Lung (tissue), 12 donors: Measurements from ENCODE around the gene KCNIP4. TPM values are rescaled to one million over a fixed set of nuclear protein-coding genes. Genes with fewer than 3 reads are reported as not detected.

Source experiments
- ATAC-seq: fragments of 200-7000 bp; cut with Tn5 transposase; one replicate; pipeline ENCODE4 v1.9.1; 2020; ENCODE audit warnings: moderate number of reproducible peaks; ENCODE audit not compliant: insufficient read depth, low FRiP score
- DNase-seq, 3 donors: peaks; one replicate each; pipeline ENCODE4 v3.0.0-alpha.2; 2013 to 2017
- H3K27ac ChIP-seq, 2 donors: one replicate each; pipeline ENCODE4 v1.5.1; 2013; ENCODE audit warnings: mild to moderate bottlenecking in 2 of 2, moderate library complexity in 2 of 2, control low read depth in 1 of 2, inconsistent platforms in 1 of 2, low read depth in 1 of 2, low read length in 1 of 2
- H3K27me3 ChIP-seq, 3 donors: one replicate each; pipeline ENCODE4 v1.5.1; 2013; ENCODE audit warnings: low read length in 2 of 3; ENCODE audit not compliant: control insufficient read depth in 3 of 3, insufficient read depth in 3 of 3
- H3K36me3 ChIP-seq, 4 donors: one replicate each; pipeline ENCODE4 v1.5.1; 2013; ENCODE audit warnings: low read length in 4 of 4, mild to moderate bottlenecking in 1 of 4, moderate library complexity in 1 of 4; ENCODE audit not compliant: control insufficient read depth in 4 of 4, insufficient read depth in 4 of 4
- H3K4me1 ChIP-seq, 5 donors: one replicate each; pipeline ENCODE4 v1.5.1; 2013; ENCODE audit warnings: low read length in 5 of 5, mild to moderate bottlenecking in 2 of 5, moderate library complexity in 1 of 5; ENCODE audit not compliant: control insufficient read depth in 5 of 5, insufficient read depth in 5 of 5
- H3K4me3 ChIP-seq: one replicate; pipeline ENCODE4 v1.5.1; 2013; ENCODE audit warnings: mild to moderate bottlenecking, control low read depth, moderate library complexity
- H3K9ac ChIP-seq, 2 donors: one replicate each; pipeline ENCODE4 v1.5.1; 2013; ENCODE audit warnings: low read length in 2 of 2, control low read depth in 1 of 2; ENCODE audit not compliant: insufficient read depth in 1 of 2
- H3K9me3 ChIP-seq, 4 donors: one replicate each; pipeline ENCODE4 v1.5.1; 2013; ENCODE audit warnings: low read length in 3 of 4, mild to moderate bottlenecking in 1 of 4, moderate library complexity in 1 of 4; ENCODE audit not compliant: control insufficient read depth in 4 of 4, insufficient read depth in 3 of 4
- WGBS, 2 donors: extraction: QIAGEN DNeasy Blood & Tissue Kit; methylation state at CpG; one replicate each; pipeline ENCODE4 v1.1.7; 2013; 5-methylcytosine and 5-hydroxymethylcytosine counted together
- polyA plus RNA-seq, 2 donors: library from polyadenylated mRNA; stranded (reverse); fragments of 200-250 nt; gene quantifications; one replicate each; pipeline ENCODE4 v1.2.1, GENCODE V29; 2013
- total RNA-seq, 2 donors: library from RNA; depleted of rRNA in 1 of 2; stranded (reverse); fragments of >200 nt in 1 of 2; gene quantifications; one replicate each; pipeline ENCODE4 v1.2.1, GENCODE V29; 2014 to 2021
- TF ChIP-seq, protein P1 (sequence below): IDR thresholded peaks from 2 replicates; pipeline ENCODE4 v1.5.1; 2012; ENCODE audit warnings: mild to moderate bottlenecking; ENCODE audit errors: control extremely low read depth, extremely low read depth
- donor health status: control.
- donor health status: control.
- donor health status: Bipolar disorder and iron deficiency.
- donor health status: healthy.
- donor health status: DM: yes; HTN: yes; CAD: no.

Gene KCNIP4
- total and polyA plus RNA-seq, 4 donors, result 0.11 TPM; not detected in 3

DNA sequence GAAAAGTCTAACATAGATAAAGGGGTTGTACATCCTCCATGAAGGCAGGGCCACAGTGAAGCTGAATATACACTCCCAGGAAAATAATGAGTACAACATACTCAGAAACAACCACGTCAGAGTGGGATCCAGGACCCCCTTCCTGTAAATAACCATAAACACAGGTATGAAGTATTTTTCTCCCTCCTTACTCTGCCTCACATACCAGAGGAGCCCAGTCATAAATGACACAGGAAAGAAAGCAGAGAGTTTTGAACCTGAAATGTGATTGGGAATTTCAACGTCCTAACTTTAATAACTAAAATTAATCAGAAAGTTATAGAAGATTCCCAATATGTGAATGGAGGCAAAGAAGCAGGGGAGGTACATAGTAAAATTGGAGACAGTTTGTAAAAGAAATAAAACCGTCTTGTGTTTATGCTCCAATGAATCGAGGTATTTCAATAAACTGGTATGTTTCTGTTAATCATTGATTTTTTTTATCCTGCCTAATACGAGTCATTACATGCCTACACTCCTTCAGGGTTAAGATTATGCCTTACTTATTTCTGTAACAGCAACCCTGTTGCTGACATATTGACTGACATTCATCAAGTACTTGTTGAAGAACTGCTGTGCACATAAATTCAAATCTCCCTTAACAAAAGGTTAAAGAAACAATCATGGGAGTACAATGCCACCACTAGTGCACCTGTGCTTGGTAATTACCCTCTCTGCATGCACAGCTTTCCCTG is 431.3 kb downstream of the KCNIP4 start:
- no peaks in the 10 kb centered on the region for H3K4me1 ChIP-seq
- DNase-seq (no peak), ATAC-seq (no peak)
- WGBS, 2 donors, result 56 to 81% methylated on average over 5 of the region's 5 CpGs
- H3K36me3 ChIP-seq, result no peaks in the 10 kb centered on the region
- no peaks in the 10 kb centered on the region for H3K27me3 ChIP-seq
- TF ChIP-seq, protein P1, sequence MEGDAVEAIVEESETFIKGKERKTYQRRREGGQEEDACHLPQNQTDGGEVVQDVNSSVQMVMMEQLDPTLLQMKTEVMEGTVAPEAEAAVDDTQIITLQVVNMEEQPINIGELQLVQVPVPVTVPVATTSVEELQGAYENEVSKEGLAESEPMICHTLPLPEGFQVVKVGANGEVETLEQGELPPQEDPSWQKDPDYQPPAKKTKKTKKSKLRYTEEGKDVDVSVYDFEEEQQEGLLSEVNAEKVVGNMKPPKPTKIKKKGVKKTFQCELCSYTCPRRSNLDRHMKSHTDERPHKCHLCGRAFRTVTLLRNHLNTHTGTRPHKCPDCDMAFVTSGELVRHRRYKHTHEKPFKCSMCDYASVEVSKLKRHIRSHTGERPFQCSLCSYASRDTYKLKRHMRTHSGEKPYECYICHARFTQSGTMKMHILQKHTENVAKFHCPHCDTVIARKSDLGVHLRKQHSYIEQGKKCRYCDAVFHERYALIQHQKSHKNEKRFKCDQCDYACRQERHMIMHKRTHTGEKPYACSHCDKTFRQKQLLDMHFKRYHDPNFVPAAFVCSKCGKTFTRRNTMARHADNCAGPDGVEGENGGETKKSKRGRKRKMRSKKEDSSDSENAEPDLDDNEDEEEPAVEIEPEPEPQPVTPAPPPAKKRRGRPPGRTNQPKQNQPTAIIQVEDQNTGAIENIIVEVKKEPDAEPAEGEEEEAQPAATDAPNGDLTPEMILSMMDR, result no peak
- no peaks in the 10 kb centered on the region for H3K9me3 ChIP-seq
- H3K27ac ChIP-seq, result no peak overlapping the region
- H3K4me3 ChIP-seq, result no peak overlapping the region
- H3K9ac ChIP-seq, result no peak overlapping the region

DNA sequence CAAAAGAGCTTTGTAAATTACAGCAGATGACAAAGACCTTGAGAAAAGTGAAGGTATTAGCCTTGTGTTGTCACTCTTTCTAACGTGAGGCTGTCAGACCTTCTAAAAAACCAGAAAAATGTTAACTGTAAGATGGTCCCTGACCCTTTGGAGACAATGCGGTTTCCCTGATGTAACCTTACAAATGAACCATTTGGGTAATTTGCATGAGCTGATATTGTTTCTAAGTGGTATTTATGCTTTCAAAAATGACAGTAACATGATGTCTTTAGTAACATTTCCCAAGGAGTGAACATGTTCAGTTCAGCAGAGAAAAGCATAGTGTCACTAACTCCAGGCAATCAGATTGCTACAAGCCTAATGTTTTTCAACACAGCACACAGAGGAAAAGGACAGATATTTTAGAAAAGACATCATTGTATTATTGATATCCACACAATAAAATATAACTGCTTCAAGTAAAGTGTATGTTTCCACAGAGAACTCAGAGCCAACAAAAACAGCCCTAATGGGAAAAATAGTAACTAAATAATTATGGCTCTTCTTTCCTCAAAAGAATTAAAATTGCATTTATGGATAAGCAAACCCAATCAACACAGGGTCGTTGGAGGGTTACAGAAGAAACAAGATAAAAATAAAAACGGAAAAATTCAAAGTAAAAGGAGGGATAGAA is 434.4 kb downstream of the KCNIP4 start:
- Histone ChIP-seq H3K9ac (no peak overlapping the region), H3K27ac (no peak overlapping the region), H3K9me3 (no peaks in the 10 kb centered on the region), H3K4me3 (no peak overlapping the region), H3K4me1 (no peaks in the 10 kb centered on the region), H3K27me3 (no peaks in the 10 kb centered on the region), H3K36me3 (no peaks in the 10 kb centered on the region)
- WGBS, 2 donors, result 67 to 69% methylated on average over 4 of the region's 4 CpGs
- TF ChIP-seq, protein P1, result no peak
- ATAC-seq (no peak), DNase-seq (no peak)

DNA sequence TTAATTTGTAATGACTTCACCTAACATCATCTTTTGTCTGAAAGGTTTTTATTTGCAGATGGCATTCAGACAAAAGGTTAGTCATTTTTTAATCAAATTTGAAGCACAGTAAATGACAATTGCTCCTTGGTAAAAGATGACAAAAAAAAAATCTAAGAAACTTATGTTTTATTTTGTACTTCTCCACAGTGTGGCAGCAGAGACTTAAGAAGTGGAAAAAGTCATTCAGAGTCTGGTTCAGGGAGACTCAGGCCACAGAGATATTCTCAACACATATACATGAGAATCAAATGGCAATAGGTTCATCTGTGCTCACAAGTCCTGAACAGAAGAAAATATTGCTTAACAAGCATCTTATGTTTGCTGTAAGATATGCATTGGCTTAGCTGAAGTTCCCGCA is 436.2 kb downstream of the KCNIP4 start:
- Histone ChIP-seq H3K36me3 (no peaks in the 10 kb centered on the region), H3K9me3 (no peaks in the 10 kb centered on the region), H3K27me3 (no peaks in the 10 kb centered on the region), H3K4me1 (no peaks in the 10 kb centered on the region), H3K9ac (no peak overlapping the region), H3K27ac (no peak overlapping the region), H3K4me3 (no peak overlapping the region)
- WGBS, 2 donors, result 85 to 88% methylated on average over 1 of the region's 1 CpG
- TF ChIP-seq, protein P1, result no peak
- peak in 2 of 3 donors; percentile 74 to 76 for DNase-seq
- no peak for ATAC-seq
